Measurements from ENCODE around the gene CARMIL1.

Gene CARMIL1

DNA sequence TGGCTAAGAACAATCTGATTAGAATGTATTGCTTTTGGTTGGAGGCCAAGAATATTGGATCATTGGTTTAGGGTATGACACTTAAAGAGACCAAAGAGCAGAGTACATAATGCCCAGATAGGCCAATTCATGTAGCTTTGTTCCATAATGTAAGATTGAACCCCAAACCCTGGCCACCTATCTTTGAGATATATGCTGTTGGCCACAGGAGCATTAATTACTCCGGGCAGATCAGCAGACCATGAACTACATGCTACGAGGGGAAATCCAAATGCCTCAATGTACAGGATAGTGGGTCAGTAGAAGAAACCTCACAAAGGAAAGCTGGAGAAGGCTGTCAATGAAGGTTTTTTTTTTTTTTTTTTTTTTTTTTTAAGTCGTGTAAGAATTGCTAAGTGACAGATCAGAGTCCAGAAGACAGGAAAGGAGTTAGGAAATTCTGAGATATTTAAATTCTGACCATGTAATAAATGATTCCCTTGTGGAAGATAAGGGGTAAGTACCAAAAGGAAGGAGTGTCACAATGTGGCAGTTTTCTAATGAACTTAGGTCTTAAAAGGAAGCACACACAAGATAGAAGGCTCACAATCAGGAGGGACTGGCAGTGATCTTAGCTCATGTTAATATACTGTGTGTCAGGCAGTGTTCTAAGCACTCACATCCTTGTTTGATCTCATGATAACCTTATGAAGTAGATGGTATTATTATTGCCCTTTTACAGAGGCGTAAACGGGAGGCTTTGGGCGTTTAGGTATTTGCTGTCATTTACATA lies 61.4 kb downstream of the CARMIL1 start:
- no peak for DNase-seq

- DNase-seq: no peak
Observed at GRCh38 chr6:25341203-25341552, 62.0 kb downstream of the CARMIL1 start.

DNA sequence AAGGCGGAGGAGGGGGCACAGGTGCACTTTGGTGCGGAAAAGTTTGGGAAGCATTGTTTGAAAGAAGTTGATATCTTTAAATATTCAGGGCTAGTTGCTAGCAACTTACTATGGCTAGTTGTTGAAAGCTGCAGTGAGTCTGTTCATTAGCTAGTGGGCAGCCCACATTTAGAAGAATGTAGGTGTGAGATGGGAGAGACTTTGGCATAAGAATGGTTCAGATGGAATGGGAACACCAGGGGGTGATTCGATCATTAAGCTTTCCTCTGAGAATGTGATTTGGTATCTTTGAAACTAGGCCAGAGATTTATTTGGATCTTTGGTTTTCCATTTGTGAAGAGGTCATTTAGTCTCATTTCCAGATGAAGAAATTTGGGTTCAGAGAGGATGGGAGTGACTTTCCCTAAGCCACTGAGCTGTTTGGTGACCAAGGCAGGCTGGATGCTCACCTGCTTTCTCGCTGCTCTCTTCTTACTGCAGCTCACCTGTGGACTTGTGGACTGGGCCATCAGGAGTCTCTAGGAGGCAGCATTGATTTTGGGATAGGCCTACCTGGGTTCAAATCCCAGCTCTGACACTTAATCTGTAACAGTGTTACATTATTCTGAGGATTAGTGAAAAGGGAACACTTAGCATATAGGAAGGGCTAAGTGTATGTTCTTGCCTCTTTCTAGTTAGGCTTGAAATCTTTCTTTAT lies 62.9 kb downstream of the CARMIL1 start:
- DNase-seq: no peak

GRCh38 chr6:25342802-25343201 lies 63.6 kb downstream of the CARMIL1 start:
- no peak for DNase-seq

DNA sequence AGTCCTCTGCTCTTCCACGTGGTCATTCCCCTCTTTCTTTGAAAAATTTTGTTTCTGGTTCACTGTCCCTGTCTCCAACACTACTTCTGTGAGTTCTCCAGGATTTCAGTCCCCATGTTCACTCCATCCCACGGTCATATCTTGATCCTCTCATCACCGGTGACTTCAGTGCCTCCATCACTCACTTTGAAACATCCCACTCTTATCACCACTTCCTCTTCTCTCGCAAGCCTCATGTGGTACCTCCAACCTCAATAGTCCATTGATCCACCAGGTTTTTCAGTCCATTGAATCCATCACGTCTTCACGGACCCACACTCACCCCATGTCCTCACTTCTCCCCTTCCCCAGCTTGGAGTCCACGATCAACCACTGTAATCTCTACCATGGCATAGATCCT lies 64.8 kb downstream of the CARMIL1 start:
- no peak for DNase-seq

- DNase-seq: no peak
Observed at GRCh38 chr6:25344827-25345226, 65.7 kb downstream of the CARMIL1 start.

GRCh38 chr6:25346064-25346463 lies 66.9 kb downstream of the CARMIL1 start:
- no peak for DNase-seq

DNA sequence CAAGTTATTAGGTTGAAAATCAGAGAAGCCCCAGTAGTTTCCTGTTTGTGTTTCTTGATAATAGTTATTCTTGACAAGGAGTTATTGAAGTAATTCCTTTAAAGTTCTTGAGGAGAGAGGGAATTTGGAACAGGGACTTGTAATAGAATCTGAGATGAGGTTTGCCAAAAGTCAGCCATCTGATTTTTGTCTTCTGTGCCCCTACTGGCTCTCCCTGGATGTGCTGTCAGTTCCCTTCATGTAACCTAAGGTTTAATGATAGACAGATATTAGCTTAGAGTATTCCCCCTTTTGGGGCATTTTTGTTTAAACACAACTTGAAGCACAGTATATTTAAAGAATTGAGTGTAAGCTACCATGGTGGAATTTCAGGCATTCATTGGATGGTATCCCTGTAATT lies 71.4 kb downstream of the CARMIL1 start:
- no peak for DNase-seq

- no peak for DNase-seq
Observed at GRCh38 chr6:25351485-25351884, 72.3 kb downstream of the CARMIL1 start.

DNA sequence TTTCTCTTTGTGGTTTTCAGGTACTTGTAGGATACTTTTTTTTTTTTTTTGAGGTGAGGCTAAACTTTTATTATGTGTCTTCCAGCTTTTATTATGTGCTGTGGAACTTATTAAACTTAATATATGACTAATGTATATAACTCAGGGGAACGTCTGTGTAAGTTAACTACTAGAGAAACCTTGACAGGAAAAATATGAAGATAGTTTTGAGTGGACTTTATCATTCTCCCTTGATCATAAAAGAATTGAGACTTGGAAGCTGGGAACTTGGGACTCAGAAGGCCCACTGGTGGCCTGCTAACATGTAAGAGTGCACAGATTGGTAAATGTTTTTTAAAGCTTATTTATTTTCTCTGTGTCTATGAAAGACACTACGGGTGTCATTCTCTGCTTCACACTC lies 73.1 kb downstream of the CARMIL1 start:
- no peak for DNase-seq

DNA sequence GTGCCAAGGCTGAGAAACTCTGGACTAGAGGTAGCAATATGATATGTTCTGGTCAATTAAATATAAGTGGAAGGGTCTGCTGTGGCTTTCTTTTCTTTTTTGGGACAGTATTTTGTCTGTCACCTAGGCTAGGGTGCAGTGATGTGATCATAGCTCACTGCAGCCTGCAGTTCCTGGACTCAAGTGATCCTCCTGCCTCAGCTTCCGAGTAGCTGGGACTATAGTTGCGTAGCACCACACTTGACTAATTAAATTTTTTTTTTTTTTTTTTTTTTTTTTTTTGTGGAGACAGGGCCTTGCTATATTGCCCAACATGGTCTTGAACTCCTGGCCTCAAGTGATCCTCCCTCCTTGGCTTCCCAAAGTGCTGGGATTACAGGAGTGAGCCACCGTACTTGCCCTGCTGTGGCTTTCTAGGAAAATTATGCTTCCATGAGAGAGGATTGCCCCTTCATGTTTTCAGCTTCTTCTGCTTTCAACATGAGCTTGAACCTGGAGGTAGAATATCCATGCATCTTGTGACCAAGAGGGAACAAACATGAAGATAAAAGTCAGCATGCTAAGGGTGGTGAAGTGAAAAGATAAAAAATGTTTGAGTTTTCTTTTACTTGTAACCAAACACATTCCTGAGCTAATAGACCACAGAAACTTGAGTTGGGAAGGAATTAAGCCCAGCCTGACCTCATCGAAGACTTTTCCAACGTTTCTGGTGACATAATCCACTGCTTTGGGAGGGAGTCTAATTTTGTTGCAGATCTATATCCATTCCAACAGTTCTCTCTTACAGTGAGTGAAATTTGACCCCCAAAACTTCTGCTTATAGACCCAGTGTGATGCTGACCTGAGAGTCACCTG lies 75.1 kb downstream of the CARMIL1 start:
- DNase-seq: no peak

- DNase-seq: no peak
Observed at GRCh38 chr6:25359191-25359861, 80.2 kb downstream of the CARMIL1 start.

- DNase-seq: no peak
Observed at GRCh38 chr6:25359891-25360290, 80.7 kb downstream of the CARMIL1 start.

- DNase-seq: no peak
Observed at GRCh38 chr6:25360621-25361020, 81.4 kb downstream of the CARMIL1 start.

- DNase-seq: no peak
Observed at GRCh38 chr6:25363427-25363826, 84.3 kb downstream of the CARMIL1 start.

DNA sequence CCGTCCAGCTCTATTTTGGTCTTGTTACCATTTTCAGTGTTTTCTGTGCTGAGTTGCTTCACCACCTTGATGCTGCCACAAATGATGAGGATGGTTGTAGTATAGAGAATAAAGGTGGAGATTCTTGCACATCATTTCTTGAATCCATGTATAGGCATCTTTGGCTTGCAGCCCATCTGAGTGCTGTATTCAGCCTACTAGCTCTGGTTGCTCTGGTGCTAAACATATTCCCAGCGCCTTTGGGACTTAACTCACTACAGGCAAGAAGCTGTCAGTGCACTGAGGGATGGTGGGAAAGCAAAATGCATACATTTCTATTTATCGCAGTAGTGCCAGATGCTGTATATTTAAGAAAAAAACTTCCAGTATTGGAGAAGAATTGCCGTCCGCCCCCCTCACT lies 86.0 kb downstream of the CARMIL1 start:
- DNase-seq: no peak

DNA sequence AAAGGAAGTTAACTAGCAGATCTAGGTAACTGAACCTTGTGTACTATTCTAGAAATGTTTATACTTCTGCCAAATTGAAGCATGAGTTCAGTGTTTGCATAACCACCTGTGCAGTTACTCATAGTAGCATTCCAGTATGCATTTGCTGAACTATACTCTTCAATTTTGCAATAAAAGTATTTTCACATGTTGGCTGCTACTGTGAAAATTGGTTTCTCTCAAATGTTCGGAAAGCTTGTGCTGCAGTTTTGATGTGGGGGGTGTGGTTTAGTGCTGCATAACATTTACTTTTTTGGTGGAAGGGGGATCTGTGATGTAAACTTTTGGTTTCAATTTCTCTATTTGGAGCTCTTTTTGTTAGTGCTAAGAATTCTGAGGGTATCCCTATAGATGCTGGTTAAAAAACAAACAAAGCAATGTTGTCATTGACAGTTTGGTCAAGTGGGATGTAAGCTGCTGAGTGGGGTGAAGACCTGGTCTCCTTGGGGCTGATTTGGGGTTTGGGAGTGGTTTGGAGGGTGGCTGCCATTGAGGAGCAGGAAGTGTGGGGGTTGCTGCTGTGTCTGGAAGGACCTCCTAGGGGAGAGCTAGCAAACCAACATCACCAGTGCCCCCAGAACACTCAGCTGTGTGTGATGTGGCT lies 87.8 kb downstream of the CARMIL1 start:
- DNase-seq: peak; percentile 38

GRCh38 chr6:25369036-25369432 lies 89.9 kb downstream of the CARMIL1 start:
- DNase-seq: no peak

GRCh38 chr6:25369433-25370177 lies 90.4 kb downstream of the CARMIL1 start:
- DNase-seq: peak; percentile 20

DNA sequence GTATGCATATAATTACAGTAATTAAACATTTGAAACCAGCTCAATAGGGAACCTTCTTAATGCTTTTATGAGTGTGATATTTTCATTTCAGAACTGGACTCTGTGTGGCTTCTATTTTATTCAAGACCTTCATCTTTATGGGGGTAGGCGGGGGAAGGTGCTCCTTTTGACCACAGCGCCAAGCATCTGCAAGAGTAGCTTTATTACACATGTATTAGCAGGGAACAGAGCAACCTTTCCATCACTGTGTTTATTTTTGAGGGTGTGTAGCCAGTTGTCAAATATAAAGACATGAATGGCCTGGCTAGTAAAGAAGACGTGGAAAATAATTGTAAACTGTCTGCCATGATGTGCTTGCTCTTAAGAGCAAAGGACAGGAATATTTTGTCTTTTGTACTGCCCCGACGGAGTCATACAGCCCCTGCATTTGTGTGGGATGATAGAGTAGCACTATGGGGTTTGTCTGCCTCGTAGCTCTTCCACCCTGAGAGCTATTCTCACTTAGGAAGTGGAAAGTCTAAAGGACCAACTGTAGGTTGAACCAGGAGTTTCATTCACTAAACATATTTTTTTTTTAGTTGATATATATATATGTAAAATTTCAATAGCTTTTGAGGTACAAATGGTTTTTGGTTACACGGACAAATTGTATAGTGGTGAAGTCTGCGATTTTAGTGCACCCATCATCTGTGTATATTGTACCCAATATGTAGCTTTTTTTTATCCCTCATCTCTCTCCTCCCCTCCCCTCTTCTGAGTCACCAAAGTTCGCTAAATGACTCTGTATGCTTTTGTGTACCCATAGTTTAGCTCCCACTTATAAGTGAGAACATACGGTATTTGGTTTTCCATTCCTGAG lies 91.2 kb downstream of the CARMIL1 start:
- DNase-seq: peak; percentile 22

- DNase-seq: no peak
Observed at GRCh38 chr6:25371037-25371347, 91.8 kb downstream of the CARMIL1 start.

Data from activated CD4-positive, alpha-beta T cell treated with anti-CD3 and anti-CD28 coated beads for 48 hours (primary cell).